Measurements from ENCODE around the gene VDR. TPM values are rescaled to one million over a fixed set of nuclear protein-coding genes. Genes with fewer than 3 reads are reported as not detected.

The VDR gene
- total RNA-seq, 2 donors from 2014 or later, result 12.0 to 23.0 TPM

GRCh38 chr12:47896022-47896421 lies 8.8 kb downstream of the VDR start:
- DNase-seq (ENCODE audit: low spot score) (no peak), ATAC-seq (no peak)
- no peak overlapping the region for H3K27ac Mint-ChIP-seq
- peaks cover 6 to 26% of the 10 kb centered on the region in 2 donors for H3K27me3 Mint-ChIP-seq
- no peaks in the 10 kb centered on the region for H3K9me3 Mint-ChIP-seq
- H3K4me3 Mint-ChIP-seq, result no peak overlapping the region
- H3K36me3 Mint-ChIP-seq, result no peaks in the 10 kb centered on the region
- peaks cover 19 to 24% of the 10 kb centered on the region in 2 donors for H3K4me1 Mint-ChIP-seq (ENCODE audit: low read depth in 2 of 2)

- H3K4me3 Mint-ChIP-seq, result no peak overlapping the region
- no peak for ATAC-seq
- no peaks in the 10 kb centered on the region for H3K36me3 Mint-ChIP-seq
- H3K4me1 Mint-ChIP-seq (ENCODE audit: low read depth in 2 of 2), result peaks cover 11 to 17% of the 10 kb centered on the region in 2 donors
- no peaks in the 10 kb centered on the region for H3K9me3 Mint-ChIP-seq
- H3K27ac Mint-ChIP-seq, result no peak overlapping the region
- DNase-seq (ENCODE audit: low spot score), result no peak
- H3K27me3 Mint-ChIP-seq, result peaks cover 6 to 19% of the 10 kb centered on the region in 2 donors
These were observed 10.1 kb downstream of the VDR start for GRCh38 chr12:47894652-47895051.

GRCh38 chr12:47894068-47894467 lies 10.7 kb downstream of the VDR start:
- peaks cover 6 to 17% of the 10 kb centered on the region in 2 donors for H3K27me3 Mint-ChIP-seq
- H3K9me3 Mint-ChIP-seq, result no peaks in the 10 kb centered on the region
- no peaks in the 10 kb centered on the region for H3K36me3 Mint-ChIP-seq
- peak overlapping the region in 1 of 2 donors; percentile 56 for H3K27ac Mint-ChIP-seq
- H3K4me3 Mint-ChIP-seq, result no peak overlapping the region
- no peak for ATAC-seq
- peaks cover 15 to 20% of the 10 kb centered on the region in 2 donors for H3K4me1 Mint-ChIP-seq (ENCODE audit: low read depth in 2 of 2)
- DNase-seq (ENCODE audit: low spot score), result no peak

GRCh38 chr12:47892819-47893218 lies 12.0 kb downstream of the VDR start:
- Mint-ChIP-seq H3K27me3 (peaks cover 0 to 15% of the 10 kb centered on the region in 2 donors), H3K9me3 (no peaks in the 10 kb centered on the region), H3K4me1 (ENCODE audit: low read depth in 2 of 2) (peaks cover 26 to 27% of the 10 kb centered on the region in 2 donors), H3K27ac (peak overlapping the region in 1 of 2 donors; percentile 21), H3K4me3 (no peak overlapping the region), H3K36me3 (peaks cover 2% of the 10 kb centered on the region)
- ATAC-seq, result no peak
- DNase-seq (ENCODE audit: low spot score), result no peak

- peak overlapping the region; percentile 14 to 54 for H3K27ac Mint-ChIP-seq
- ATAC-seq (peak in 1 of 2 donors; percentile 37), DNase-seq (ENCODE audit: low spot score) (no peak)
- H3K9me3 Mint-ChIP-seq, result no peaks in the 10 kb centered on the region
- peaks cover 0 to 14% of the 10 kb centered on the region in 2 donors for H3K27me3 Mint-ChIP-seq
- H3K4me1 Mint-ChIP-seq (ENCODE audit: low read depth in 2 of 2), result peaks cover 31 to 33% of the 10 kb centered on the region in 2 donors
- peaks cover 5% of the 10 kb centered on the region for H3K36me3 Mint-ChIP-seq
- H3K4me3 Mint-ChIP-seq, result peak overlapping the region; percentile 12
These were observed 13.4 kb downstream of the VDR start for GRCh38 chr12:47891356-47891755.

- peak; percentile 74 for DNase-seq (ENCODE audit: low spot score)
- peak; percentile 89 to 91 for ATAC-seq
- Mint-ChIP-seq H3K36me3 (peaks cover 5% of the 10 kb centered on the region), H3K4me3 (peak overlapping the region; percentile 72), H3K4me1 (ENCODE audit: low read depth in 2 of 2) (peaks cover 44 to 45% of the 10 kb centered on the region in 2 donors), H3K27ac (peak overlapping the region; percentile 88 to 96), H3K27me3 (peaks cover 0 to 8% of the 10 kb centered on the region in 2 donors), H3K9me3 (no peaks in the 10 kb centered on the region)
These were observed 15.8 kb downstream of the VDR start for GRCh38 chr12:47889040-47889439.

- peaks cover 0 to 7% of the 10 kb centered on the region in 2 donors for H3K27me3 Mint-ChIP-seq
- ATAC-seq (no peak), DNase-seq (ENCODE audit: low spot score) (no peak)
- peaks cover 5% of the 10 kb centered on the region for H3K36me3 Mint-ChIP-seq
- no peaks in the 10 kb centered on the region for H3K9me3 Mint-ChIP-seq
- H3K27ac Mint-ChIP-seq, result peak overlapping the region; percentile 88 to 96
- peak overlapping the region; percentile 72 for H3K4me3 Mint-ChIP-seq
- H3K4me1 Mint-ChIP-seq (ENCODE audit: low read depth in 2 of 2), result peaks cover 47 to 48% of the 10 kb centered on the region in 2 donors
These were observed 16.5 kb downstream of the VDR start for GRCh38 chr12:47888153-47888819.

- H3K4me3 Mint-ChIP-seq, result peak overlapping the region; percentile 42
- DNase-seq (ENCODE audit: low spot score), result no peak
These were observed 17.3 kb downstream of the VDR start for GRCh38 chr12:47887529-47887928.

GRCh38 chr12:47886510-47887240 lies 18.1 kb downstream of the VDR start:
- H3K4me1 Mint-ChIP-seq (ENCODE audit: low read depth in 2 of 2), result peaks cover 56 to 57% of the 10 kb centered on the region in 2 donors
- peak overlapping the region; percentile 77 to 86 for H3K27ac Mint-ChIP-seq
- peaks cover 5% of the 10 kb centered on the region for H3K36me3 Mint-ChIP-seq

More at GRCh38 chr12:47887529-47887928, 17.3 kb downstream of the VDR start:
- Mint-ChIP-seq H3K4me1 (ENCODE audit: low read depth in 2 of 2) (peaks cover 49 to 51% of the 10 kb centered on the region in 2 donors), H3K27me3 (peaks cover 0 to 7% of the 10 kb centered on the region in 2 donors), H3K9me3 (no peaks in the 10 kb centered on the region), H3K27ac (peak overlapping the region; percentile 88 to 96), H3K36me3 (peaks cover 5% of the 10 kb centered on the region)
- ATAC-seq, result no peak

GRCh38 chr12:47885566-47885965 lies 19.2 kb downstream of the VDR start:
- Mint-ChIP-seq H3K36me3 (peaks cover 5% of the 10 kb centered on the region), H3K9me3 (no peaks in the 10 kb centered on the region), H3K4me3 (peak overlapping the region; percentile 75), H3K27me3 (peaks cover 6 to 18% of the 10 kb centered on the region in 2 donors), H3K4me1 (ENCODE audit: low read depth in 2 of 2) (peaks cover 58% of the 10 kb centered on the region in 2 donors), H3K27ac (peak overlapping the region; percentile 77 to 86)
- DNase-seq (ENCODE audit: low spot score) (peak; percentile 5), ATAC-seq (no peak)

More at GRCh38 chr12:47886510-47887240, 18.1 kb downstream of the VDR start:
- Mint-ChIP-seq H3K9me3 (no peaks in the 10 kb centered on the region), H3K4me3 (peak overlapping the region; percentile 75), H3K27me3 (peaks cover 5 to 12% of the 10 kb centered on the region in 2 donors)
- ATAC-seq, result no peak
- no peak for DNase-seq (ENCODE audit: low spot score)

GRCh38 chr12:47885012-47885501 lies 19.7 kb downstream of the VDR start:
- Mint-ChIP-seq H3K9me3 (no peaks in the 10 kb centered on the region), H3K36me3 (peaks cover 5% of the 10 kb centered on the region), H3K4me1 (ENCODE audit: low read depth in 2 of 2) (peaks cover 56 to 58% of the 10 kb centered on the region in 2 donors), H3K4me3 (peak overlapping the region; percentile 75), H3K27me3 (peaks cover 6 to 18% of the 10 kb centered on the region in 2 donors), H3K27ac (peak overlapping the region; percentile 77 to 86)
- peak; percentile 81 to 83 for ATAC-seq
- peak; percentile 82 for DNase-seq (ENCODE audit: low spot score)

GRCh38 chr12:47884501-47884900 lies 20.3 kb downstream of the VDR start:
- Mint-ChIP-seq H3K4me3 (peak overlapping the region; percentile 75), H3K27me3 (peaks cover 6 to 18% of the 10 kb centered on the region in 2 donors), H3K27ac (peak overlapping the region; percentile 77 to 86), H3K9me3 (no peaks in the 10 kb centered on the region), H3K4me1 (ENCODE audit: low read depth in 2 of 2) (peaks cover 56% of the 10 kb centered on the region in 2 donors), H3K36me3 (peaks cover 5% of the 10 kb centered on the region)
- peak; percentile 1 for DNase-seq (ENCODE audit: low spot score)
- ATAC-seq, result no peak

- ATAC-seq, result no peak
- DNase-seq (ENCODE audit: low spot score), result peak; percentile 39
- Mint-ChIP-seq H3K4me1 (ENCODE audit: low read depth in 2 of 2) (peaks cover 48 to 49% of the 10 kb centered on the region in 2 donors), H3K9me3 (no peaks in the 10 kb centered on the region), H3K4me3 (no peak overlapping the region), H3K27ac (peak overlapping the region in 1 of 2 donors; percentile 50), H3K27me3 (peaks cover 6 to 18% of the 10 kb centered on the region in 2 donors), H3K36me3 (peaks cover 5% of the 10 kb centered on the region)
These were observed 21.1 kb downstream of the VDR start for GRCh38 chr12:47883663-47884195.
